Natural killer cell (primary cell): ENCODE data around the gene RDH11. TPM values are rescaled to one million over a fixed set of nuclear protein-coding genes. Genes with fewer than 3 reads are reported as not detected.

ENCODE experiments used
- ATAC-seq, 3 donors: fragments of 150-1000 bp in 2 of 3; fragments of 200-7000 bp in 1 of 3; cut with Tn5 transposase; 1 replicate in 1 of 3; 2 replicates in 2 of 3; pipeline ENCODE4 v1.10.0; 2021; ENCODE audit warnings: mild to moderate bottlenecking in 2 of 3, moderate library complexity in 2 of 3
- DNase-seq, 2 donors: peaks; one replicate each; pipeline versions ENCODE4 v3.0.0 to v3.0.0-alpha.2; 2013 to 2021; ENCODE audit warnings: mixed read lengths in 1 of 2
- H3K27ac ChIP-seq: one replicate; pipeline ENCODE4 v1.5.1; 2013; ENCODE audit warnings: mild to moderate bottlenecking, low read length
- H3K27me3 ChIP-seq: one replicate; pipeline ENCODE4 v1.6.1; 2013; ENCODE audit warnings: low read length; ENCODE audit not compliant: control insufficient read depth, insufficient read depth
- H3K36me3 ChIP-seq: one replicate; pipeline ENCODE4 v1.6.1; 2013; ENCODE audit warnings: low read length; ENCODE audit not compliant: control insufficient read depth, insufficient read depth
- H3K4me1 ChIP-seq: one replicate; pipeline ENCODE4 v1.6.1; 2013; ENCODE audit warnings: low read length; ENCODE audit not compliant: control insufficient read depth, insufficient read depth
- H3K4me3 ChIP-seq: one replicate; pipeline ENCODE4 v1.5.1; 2013; ENCODE audit warnings: low read length
- H3K9me3 ChIP-seq: one replicate; pipeline ENCODE4 v1.6.1; 2013; ENCODE audit warnings: low read length; ENCODE audit not compliant: control insufficient read depth, insufficient read depth
- H3K27ac Mint-ChIP-seq, 2 donors: one replicate each; pipeline ENCODE4 v1.8.0; 2022; ENCODE audit warnings: mild to moderate bottlenecking in 2 of 2, mixed read lengths in 2 of 2, moderate library complexity in 1 of 2
- H3K27me3 Mint-ChIP-seq, 2 donors: one replicate each; pipeline ENCODE4 v1.8.0; 2022; ENCODE audit warnings: low read depth in 2 of 2, mixed read lengths in 2 of 2
- H3K36me3 Mint-ChIP-seq: one replicate; pipeline ENCODE4 v1.8.0; 2022; ENCODE audit warnings: mixed read lengths
- H3K4me1 Mint-ChIP-seq, 2 donors: one replicate each; pipeline ENCODE4 v1.8.0; 2022; ENCODE audit warnings: mixed read lengths in 2 of 2
- H3K4me3 Mint-ChIP-seq: one replicate; pipeline ENCODE4 v1.8.0; 2022; ENCODE audit warnings: mild to moderate bottlenecking, moderate library complexity, mixed read lengths
- H3K9me3 Mint-ChIP-seq, 2 donors: one replicate each; pipeline ENCODE4 v1.8.0; 2022; ENCODE audit warnings: mixed read lengths in 2 of 2
- CTCF ChIP-seq: fragments of 200-600 bp; IDR thresholded peaks from one replicate; pipeline ENCODE4 v1.8.0; 2022; ENCODE audit warnings: antibody characterized with exemption
- WGBS: methylation state at CpG from one replicate; pipeline ENCODE4 v1.1.7; 2013; ENCODE audit warnings: missing lambda C conversion rate; ENCODE audit not compliant: insufficient coverage; 5-methylcytosine and 5-hydroxymethylcytosine counted together
- intact Hi-C: fragments of 100-400 bp; cut with micrococcal nuclease; formaldehyde crosslinking; loops from one replicate; pipeline ENCODE4 v1.14.2; 2022
- total RNA-seq, 4 donors: library from RNA; stranded (reverse); fragments of 120-200 nt in 1 of 4; gene quantifications; one replicate each; pipeline versions ENCODE4 v1.2.3 to v1.2.4, GENCODE V29; 2013 to 2022

The RDH11 gene
- total RNA-seq, 3 donors from 2014 or later (not counting 1 experiment from before 2014, with no cell fraction given), result 26.5 to 37.4 (median 33.6) TPM

GRCh38 chr14:67736771-67737170 is 41.2 kb upstream of the RDH11 start:
- Mint-ChIP-seq H3K27me3 (no peaks in the 10 kb centered on the region), H3K9me3 (no peaks in the 10 kb centered on the region), H3K27ac (no peak overlapping the region), H3K4me1 (no peaks in the 10 kb centered on the region), H3K4me3 (no peak overlapping the region), H3K36me3 (no peaks in the 10 kb centered on the region)
- Histone ChIP-seq H3K36me3 (no peaks in the 10 kb centered on the region), H3K27ac (no peak overlapping the region), H3K27me3 (no peaks in the 10 kb centered on the region), H3K4me1 (no peaks in the 10 kb centered on the region), H3K4me3 (no peak overlapping the region), H3K9me3 (no peaks in the 10 kb centered on the region)
- ATAC-seq, result no peak
- intact Hi-C loops, result no loop called here
- no peak for DNase-seq
- TF ChIP-seq CTCF, result no peak
- 97% methylated on average over 3 of the region's 4 CpGs for WGBS

GRCh38 chr14:67735336-67736147 is 40.0 kb upstream of the RDH11 start:
- H3K36me3 ChIP-seq, result no peaks in the 10 kb centered on the region
- Mint-ChIP-seq H3K36me3 (no peaks in the 10 kb centered on the region), H3K4me3 (no peak overlapping the region), H3K27me3 (no peaks in the 10 kb centered on the region), H3K27ac (no peak overlapping the region), H3K4me1 (no peaks in the 10 kb centered on the region), H3K9me3 (no peaks in the 10 kb centered on the region)
- no peak for DNase-seq
- ATAC-seq, result no peak
- intact Hi-C loops, result no loop called here
- H3K27me3 ChIP-seq, result no peaks in the 10 kb centered on the region
- no peak for TF ChIP-seq CTCF
- WGBS, result 93% methylated on average over 10 of the region's 10 CpGs
- H3K27ac ChIP-seq, result no peak overlapping the region
- no peak overlapping the region for H3K4me3 ChIP-seq
- H3K9me3 ChIP-seq, result no peaks in the 10 kb centered on the region
- H3K4me1 ChIP-seq, result no peaks in the 10 kb centered on the region

- H3K9me3 Mint-ChIP-seq, result no peaks in the 10 kb centered on the region
- no peak overlapping the region for H3K27ac Mint-ChIP-seq
- no peaks in the 10 kb centered on the region for H3K27me3 ChIP-seq
- no peaks in the 10 kb centered on the region for H3K27me3 Mint-ChIP-seq
- no peaks in the 10 kb centered on the region for H3K36me3 Mint-ChIP-seq
- H3K36me3 ChIP-seq, result no peaks in the 10 kb centered on the region
- DNase-seq, result no peak
- H3K27ac ChIP-seq, result no peak overlapping the region
- H3K9me3 ChIP-seq, result no peaks in the 10 kb centered on the region
- ATAC-seq, result no peak
- WGBS, result 84% methylated on average over 3 of the region's 3 CpGs
- H3K4me1 Mint-ChIP-seq, result no peaks in the 10 kb centered on the region
- H3K4me3 Mint-ChIP-seq, result no peak overlapping the region
- no peaks in the 10 kb centered on the region for H3K4me1 ChIP-seq
- TF ChIP-seq CTCF, result no peak
- intact Hi-C loops, result no loop called here
- no peak overlapping the region for H3K4me3 ChIP-seq
Measured at GRCh38 chr14:67734675-67735074, 39.1 kb upstream of the RDH11 start.

DNA sequence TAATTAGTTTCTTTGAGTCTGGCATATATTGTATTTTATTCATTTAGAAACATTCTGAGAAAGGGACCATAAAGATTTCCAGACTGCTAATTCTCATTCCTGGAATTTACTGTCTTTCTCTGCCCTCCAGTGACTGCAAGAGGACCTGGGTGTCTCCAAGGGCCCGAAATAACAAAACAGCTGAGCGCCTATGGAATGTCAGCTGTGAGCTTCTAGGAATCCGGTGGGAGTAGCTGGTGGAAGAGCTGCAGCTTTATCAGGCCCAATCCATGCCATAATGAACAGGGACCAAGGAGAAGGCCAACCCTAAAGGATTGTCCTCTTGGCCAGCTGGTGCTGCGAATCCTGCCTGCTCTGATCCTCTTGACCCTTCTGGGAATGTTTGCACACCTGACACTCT is 38.1 kb upstream of the RDH11 start:
- H3K27me3 ChIP-seq, result no peaks in the 10 kb centered on the region
- intact Hi-C loops, result no loop called here
- no peaks in the 10 kb centered on the region for H3K9me3 ChIP-seq
- no peaks in the 10 kb centered on the region for H3K36me3 ChIP-seq
- ATAC-seq, result no peak
- DNase-seq, result no peak
- no peak overlapping the region for H3K27ac ChIP-seq
- H3K4me3 ChIP-seq, result no peak overlapping the region
- no peak overlapping the region for H3K27ac Mint-ChIP-seq
- no peaks in the 10 kb centered on the region for H3K9me3 Mint-ChIP-seq
- no peaks in the 10 kb centered on the region for H3K4me1 ChIP-seq
- H3K36me3 Mint-ChIP-seq, result no peaks in the 10 kb centered on the region
- H3K4me3 Mint-ChIP-seq, result no peak overlapping the region
- 96% methylated on average over 4 of the region's 4 CpGs for WGBS
- no peak for TF ChIP-seq CTCF
- no peaks in the 10 kb centered on the region for H3K4me1 Mint-ChIP-seq
- no peaks in the 10 kb centered on the region for H3K27me3 Mint-ChIP-seq
